IMR-90 (cell line): ENCODE measurements around the gene CHD3. TPM values are rescaled to one million over a fixed set of nuclear protein-coding genes. Genes with fewer than 3 reads are reported as not detected.
A peak's percentile ranks its signal among the peaks of the same experiment; 100 is the strongest.

Experiments
- ATAC-seq: fragments of 200-7000 bp; cut with Tn5 transposase; 2 replicates; pipeline ENCODE4 v1.9.1; 2020; ENCODE audit warnings: low read depth, mild to moderate bottlenecking, moderate library complexity
- BruUV-seq: library from RNA; stranded (reverse); fragments of 400-500 nt; replicated peaks from 2 replicates; lab custom pipeline; 2021; lab: Mats Ljungman, UMichigan
- CTCF ChIA-PET: fragments of 300-600 bp; formaldehyde crosslinking; extraction: SDS; loops from one replicate; lab custom pipeline; 2021; ENCODE audit warnings: antibody characterized with exemption; lab: Yijun Ruan, JAX
- POLR2A ChIA-PET: fragments of 300-600 bp; sonication (Branson Sonifier 250); formaldehyde crosslinking; loops from one replicate; lab custom pipeline; 2022; ENCODE audit warnings: antibody characterized with exemption; ENCODE audit not compliant: unreplicated experiment; lab: Charles Lee
- DNase-seq: peaks from one replicate; pipeline ENCODE4 v3.0.0; 2013
- H2AFZ ChIP-seq: replicated peaks from 2 replicates; pipeline ENCODE3; 2013; ENCODE audit warnings: low read length, mild to moderate bottlenecking; ENCODE audit not compliant: poor library complexity
- H2AK5ac ChIP-seq: 2 replicates; pipeline ENCODE4 v1.6.1; 2013; ENCODE audit warnings: low read depth, low read length, inconsistent platforms
- H2AK9ac ChIP-seq: replicated peaks from 2 replicates; pipeline ENCODE3; 2013; ENCODE audit warnings: mild to moderate bottlenecking, low read depth, low read length, moderate library complexity; ENCODE audit not compliant: poor library complexity
- H2BK120ac ChIP-seq: 2 replicates; pipeline ENCODE4 v1.6.1; 2013; ENCODE audit warnings: low read depth, low read length, inconsistent platforms
- H2BK15ac ChIP-seq: 3 replicates; pipeline ENCODE4 v1.6.1; 2013; ENCODE audit warnings: low read depth, low read length, inconsistent platforms
- H2BK20ac ChIP-seq: 2 replicates; pipeline ENCODE4 v1.6.1; 2013; ENCODE audit warnings: low read depth, mild to moderate bottlenecking, inconsistent platforms, low read length, moderate library complexity
- H2BK5ac ChIP-seq: 2 replicates; pipeline ENCODE4 v1.6.1; 2013; ENCODE audit warnings: mild to moderate bottlenecking, low read depth, low read length, inconsistent platforms; ENCODE audit not compliant: poor library complexity, severe bottlenecking
- H3K14ac ChIP-seq: replicated peaks from 2 replicates; pipeline ENCODE4 v1.6.1; 2013; ENCODE audit warnings: low read depth, low read length, inconsistent platforms
- H3K18ac ChIP-seq: 2 replicates; pipeline ENCODE4 v1.6.1; 2013; ENCODE audit warnings: low read depth, low read length, control low read depth
- H3K23ac ChIP-seq: 2 replicates; pipeline ENCODE4 v1.6.1; 2013; ENCODE audit warnings: low read depth, low read length, inconsistent platforms
- H3K27ac ChIP-seq: 2 replicates; pipeline ENCODE4 v1.5.1; 2013; ENCODE audit warnings: mild to moderate bottlenecking, control low read depth, low read length; ENCODE audit not compliant: insufficient read depth
- H3K27me3 ChIP-seq: 2 replicates; pipeline ENCODE4 v1.6.1; 2013; ENCODE audit warnings: low read length; ENCODE audit not compliant: control insufficient read depth, insufficient read depth
- H3K36me3 ChIP-seq: 2 replicates; pipeline ENCODE4 v1.6.1; 2013; ENCODE audit warnings: low read length, mixed read lengths; ENCODE audit not compliant: control insufficient read depth, insufficient read depth
- H3K4ac ChIP-seq: 2 replicates; pipeline ENCODE4 v1.6.1; 2013; ENCODE audit warnings: low read depth, low read length, inconsistent platforms
- H3K4me1 ChIP-seq: 2 replicates; pipeline ENCODE4 v1.6.1; 2013; ENCODE audit warnings: low read length, mixed read lengths; ENCODE audit not compliant: control insufficient read depth, insufficient read depth
- H3K4me2 ChIP-seq: 2 replicates; pipeline ENCODE4 v1.6.1; 2013; ENCODE audit warnings: low read depth, mild to moderate bottlenecking, control low read depth, low read length, moderate library complexity
- H3K4me3 ChIP-seq: 2 replicates; pipeline ENCODE4 v1.5.1; 2013; ENCODE audit warnings: low read depth, mild to moderate bottlenecking, control low read depth, low read length, moderate library complexity; ENCODE audit not compliant: insufficient read depth
- H3K56ac ChIP-seq: 2 replicates; pipeline ENCODE4 v1.6.1; 2013; ENCODE audit warnings: low read length, inconsistent platforms; ENCODE audit not compliant: insufficient read depth; ENCODE audit errors: extremely low read depth
- H3K79me1 ChIP-seq, 2 experiments: 2 replicates each; pipeline ENCODE4 v1.6.1; 2013; ENCODE audit warnings: low read length in 2 of 2, inconsistent platforms in 1 of 2, low read depth in 1 of 2
- H3K9ac ChIP-seq: 2 replicates; pipeline ENCODE4 v1.6.1; 2013; ENCODE audit warnings: low read depth, low read length, control low read depth
- H3K9me1 ChIP-seq: 2 replicates; pipeline ENCODE4 v1.6.1; 2013; ENCODE audit warnings: low read length, inconsistent platforms; ENCODE audit not compliant: insufficient read depth
- H3K9me3 ChIP-seq: 2 replicates; pipeline ENCODE4 v1.6.1; 2013; ENCODE audit warnings: low read length; ENCODE audit not compliant: control insufficient read depth, insufficient read depth
- H4K20me1 ChIP-seq: 2 replicates; pipeline ENCODE4 v1.6.1; 2013; ENCODE audit warnings: low read length, inconsistent platforms; ENCODE audit not compliant: insufficient read depth
- H4K5ac ChIP-seq: 2 replicates; pipeline ENCODE4 v1.6.1; 2013; ENCODE audit warnings: mild to moderate bottlenecking, low read depth, low read length, control low read depth
- H4K8ac ChIP-seq, 2 experiments: 2 replicates each; pipeline ENCODE4 v1.6.1; 2013; ENCODE audit warnings: low read depth in 2 of 2, low read length in 2 of 2, control low read depth in 1 of 2, inconsistent platforms in 1 of 2
- H4K91ac ChIP-seq: 2 replicates; pipeline ENCODE4 v1.6.1; 2013; ENCODE audit warnings: low read depth, low read length, inconsistent platforms; ENCODE audit not compliant: insufficient read depth
- FOS ChIP-seq: fragments of 150-350 bp; IDR thresholded peaks from 2 replicates; pipeline ENCODE4 v1.6.1; 2016; ENCODE audit warnings: low read depth, low read length
- MAZ ChIP-seq: IDR thresholded peaks from 2 replicates; pipeline ENCODE4 v1.6.1; 2012; ENCODE audit warnings: low read depth, mild to moderate bottlenecking, low read length, improper control_type of control experiment, moderate library complexity, borderline replicate concordance
- MXI1 ChIP-seq: IDR thresholded peaks from 2 replicates; pipeline ENCODE4 v1.6.1; 2012; ENCODE audit warnings: low read depth, mild to moderate bottlenecking, low read length, moderate library complexity, borderline replicate concordance
- WGBS, 2 experiments: methylation state at CpG; one replicate each; pipeline versions ENCODE4 v1.1.5 to v1.1.7; 2013; ENCODE audit warnings: missing lambda C conversion rate in 2 of 2; ENCODE audit not compliant: insufficient read length in 1 of 2; ENCODE audit errors: extremely low coverage in 2 of 2; 5-methylcytosine and 5-hydroxymethylcytosine counted together
- dilution Hi-C: fragments of 300-500 bp; cut with HindIII; formaldehyde crosslinking; loops from one replicate; pipeline ENCODE4 v1.14.3; 2018; ENCODE audit warnings: low sequenced_read_pairs; ENCODE audit not compliant: unreplicated experiment
- in situ Hi-C: fragments of 300-500 bp; cut with MboI; formaldehyde crosslinking; loops from 3 replicates; pipeline ENCODE4 v1.14.3; 2019; ENCODE audit warnings: low sequenced_read_pairs, inconsistent platforms, mixed read lengths
- intact Hi-C: fragments of 100-400 bp; cut with micrococcal nuclease; formaldehyde crosslinking; loops from 2 replicates; pipeline ENCODE4 v1.10.0; 2022
- polyA plus RNA-seq, 3 experiments: library from polyadenylated mRNA; depleted of rRNA; stranded (reverse); fragments of >200 nt; gene quantifications; 2 replicates each; pipeline ENCODE4 v1.2.3, GENCODE V29; 2012; ENCODE audit warnings: low replicate concordance in 1 of 3
- total RNA-seq: library from RNA; depleted of rRNA; stranded (reverse); fragments of >200 nt; gene quantifications from 2 replicates; pipeline ENCODE4 v1.2.3, GENCODE V29; 2012

CHD3 gene
- total and polyA plus RNA-seq, 2 of the 4 experiments (the other 2 are of a cell fraction) = 65.4 to 78.1 TPM

- Histone ChIP-seq H3K27me3 (no peaks in the 10 kb centered on the region), H2BK20ac (no peak overlapping the region), H3K4me3 (peak overlapping the region; percentile 59), H2BK5ac (peak overlapping the region; percentile 62), H2AK5ac (peak overlapping the region; percentile 27; the same call in 1 of the 2 replicates), H2BK120ac (no peak overlapping the region), H3K36me3 (peaks cover 27% of the 10 kb centered on the region), H3K79me1 (peaks cover 23 to 50% of the 10 kb centered on the region in 2 experiments), H4K5ac (no peak overlapping the region), H3K14ac (peak overlapping the region; percentile 53), H3K9me3 (no peaks in the 10 kb centered on the region), H3K23ac (peak overlapping the region; percentile 80), H3K4me1 (peaks cover 22% of the 10 kb centered on the region), H4K8ac (peak overlapping the region; percentile 60 to 83; a peak in 2 of 4 replicates), H3K27ac (peak overlapping the region; percentile 75), H2BK15ac (no peak overlapping the region), H4K20me1 (peaks cover 18% of the 10 kb centered on the region; the same call in 1 of the 2 replicates), H3K9me1 (no peaks in the 10 kb centered on the region), H3K18ac (no peak overlapping the region), H2AK9ac (peak overlapping the region; percentile 45), H3K4ac (peak overlapping the region; percentile 10), H2AFZ (peak overlapping the region; percentile 73), H4K91ac (peak overlapping the region; percentile 26), H3K9ac (peak overlapping the region; percentile 53), H3K56ac (peak overlapping the region; percentile 48), H3K4me2 (peak overlapping the region; percentile 76)
- intact Hi-C loops = loop anchor here (2.0 kb wide), 1 partner anchor 13 kb away; no protein-coding TSS in a partner anchor
- DNase-seq (no peak), ATAC-seq (no peak)
- POLR2A ChIA-PET = interaction anchor here (1.1 kb wide), 1 partner anchor 19 kb away, joined by 4 read pairs; no protein-coding TSS in a partner anchor
- in situ Hi-C loops = no loop called here
- WGBS, 2 experiments = 18% methylated on average over 14 of the region's 29 CpGs; no CpG with 5 or more reads in 1 of the 2 experiments
- dilution Hi-C loops = no loop called here
- TF ChIP-seq MXI1 (no peak; the same call in 1 of the 2 replicates), FOS (no peak), MAZ (0 out of 2 replicates have a peak, but pooled peaks have one; percentile 11)
- no TSS peak for BruUV-seq
- CTCF ChIA-PET = interaction anchor here (0.9 to 1.0 kb wide), 2 partner anchors 19 to 133 kb away, joined by 5 to 10 read pairs; no protein-coding TSS in a partner anchor
Measured at GRCh38 chr17:7856011-7856810, 32.4 kb upstream of the CHD3 start.
